Chondrocyte (in vitro differentiated cells): ENCODE data around the gene NRIP2. TPM values are rescaled to one million over a fixed set of nuclear protein-coding genes. Genes with fewer than 3 reads are reported as not detected.
A peak's percentile ranks its signal among the peaks of the same experiment; 100 is the strongest.

Source experiments
- DNase-seq: peaks from one replicate; pipeline ENCODE4 v3.0.0; 2021; ENCODE audit warnings: mixed read lengths, low spot score
- H3K27ac Mint-ChIP-seq: one replicate; pipeline ENCODE4 v1.8.0; 2021; ENCODE audit warnings: mild to moderate bottlenecking, moderate library complexity, mixed read lengths; ENCODE audit not compliant: unreplicated experiment
- H3K27me3 Mint-ChIP-seq: 2 replicates; pipeline ENCODE4 v1.8.0; 2021; ENCODE audit warnings: low read depth, mixed read lengths
- H3K36me3 Mint-ChIP-seq: 2 replicates; pipeline ENCODE4 v1.8.0; 2021; ENCODE audit warnings: low read depth, mixed read lengths
- H3K4me1 Mint-ChIP-seq: 2 replicates; pipeline ENCODE4 v1.8.0; 2021; ENCODE audit warnings: low read depth, mild to moderate bottlenecking, mixed read lengths
- H3K4me3 Mint-ChIP-seq: one replicate; pipeline ENCODE4 v1.8.0; 2021; ENCODE audit warnings: mild to moderate bottlenecking, moderate library complexity, mixed read lengths; ENCODE audit not compliant: unreplicated experiment
- H3K9me3 Mint-ChIP-seq: 2 replicates; pipeline ENCODE4 v1.8.0; 2021; ENCODE audit warnings: low read depth, mixed read lengths
- total RNA-seq: library from RNA; stranded (reverse); gene quantifications from 3 replicates; pipeline ENCODE4 v1.2.1, GENCODE V29; 2021
- TF ChIP-seq, protein P1 (sequence below): fragments of 200-600 bp; sonication (generic); IDR thresholded peaks from 2 replicates; pipeline ENCODE4 v1.5.0; 2021; ENCODE audit warnings: antibody characterized with exemption, mild to moderate bottlenecking, moderate library complexity

NRIP2 gene
- total RNA-seq, 1 donor from 2014 or later, result 0.25 TPM

DNA sequence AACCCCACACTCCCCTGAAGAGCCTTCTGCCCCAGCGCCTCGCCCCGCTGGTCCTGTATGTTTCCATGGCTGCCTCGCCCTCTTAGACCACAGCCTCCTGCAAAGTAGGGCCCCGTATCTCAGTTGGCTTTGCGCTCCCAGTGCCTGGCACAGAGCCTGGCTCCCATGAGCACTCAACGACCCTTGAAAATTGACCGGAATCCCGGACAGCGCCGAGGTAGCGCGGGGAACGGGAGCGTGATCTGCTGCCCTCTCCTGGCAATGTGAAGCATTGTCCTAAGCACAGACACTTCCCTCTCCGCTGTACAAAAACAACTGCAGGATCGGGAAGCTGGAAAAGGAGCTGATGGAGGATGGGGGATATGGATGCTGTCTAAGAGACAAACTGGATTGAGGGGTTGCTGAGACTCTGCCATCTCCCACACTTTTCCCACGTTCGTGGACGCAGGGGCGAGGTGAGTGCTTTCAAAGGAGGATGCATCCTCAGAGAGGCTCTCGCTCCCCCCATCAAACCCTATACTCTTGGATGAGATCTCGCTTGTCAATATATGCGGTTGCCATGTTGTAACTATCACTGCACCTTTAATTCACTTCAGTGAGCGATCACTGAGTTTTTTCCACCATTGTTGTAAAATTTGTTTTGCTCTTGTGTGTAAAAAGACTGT, 50.8 kb downstream of the NRIP2 start:
- H3K27ac Mint-ChIP-seq, result no peak overlapping the region
- peak overlapping the region; percentile 59 for H3K4me3 Mint-ChIP-seq
- H3K36me3 Mint-ChIP-seq, result peaks cover 3% of the 10 kb centered on the region

DNA sequence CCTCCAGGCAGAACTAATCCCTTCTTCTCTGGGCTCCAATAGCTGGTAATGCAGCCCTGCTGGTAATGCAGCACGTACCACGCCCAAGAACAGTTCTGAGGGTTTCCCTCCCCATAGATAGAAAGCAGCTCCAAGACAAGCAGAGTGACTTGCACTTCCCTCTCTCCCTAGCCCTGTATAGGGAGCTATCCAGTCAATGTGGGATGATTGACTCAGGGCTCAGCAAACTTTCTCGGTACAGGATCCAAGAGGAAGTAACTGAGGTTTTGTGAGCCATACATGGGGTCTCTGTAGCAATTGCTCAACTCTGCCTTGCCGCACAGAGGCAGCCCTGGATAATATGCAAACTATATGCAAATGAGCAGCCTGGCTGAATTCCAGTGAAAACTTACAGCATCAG, 55.6 kb downstream of the NRIP2 start:
- Mint-ChIP-seq H3K4me1 (peaks cover 6% of the 10 kb centered on the region), H3K36me3 (no peaks in the 10 kb centered on the region), H3K27me3 (peaks cover 22% of the 10 kb centered on the region), H3K27ac (no peak overlapping the region), H3K4me3 (no peak overlapping the region), H3K9me3 (no peaks in the 10 kb centered on the region)
- TF ChIP-seq, protein P1, sequence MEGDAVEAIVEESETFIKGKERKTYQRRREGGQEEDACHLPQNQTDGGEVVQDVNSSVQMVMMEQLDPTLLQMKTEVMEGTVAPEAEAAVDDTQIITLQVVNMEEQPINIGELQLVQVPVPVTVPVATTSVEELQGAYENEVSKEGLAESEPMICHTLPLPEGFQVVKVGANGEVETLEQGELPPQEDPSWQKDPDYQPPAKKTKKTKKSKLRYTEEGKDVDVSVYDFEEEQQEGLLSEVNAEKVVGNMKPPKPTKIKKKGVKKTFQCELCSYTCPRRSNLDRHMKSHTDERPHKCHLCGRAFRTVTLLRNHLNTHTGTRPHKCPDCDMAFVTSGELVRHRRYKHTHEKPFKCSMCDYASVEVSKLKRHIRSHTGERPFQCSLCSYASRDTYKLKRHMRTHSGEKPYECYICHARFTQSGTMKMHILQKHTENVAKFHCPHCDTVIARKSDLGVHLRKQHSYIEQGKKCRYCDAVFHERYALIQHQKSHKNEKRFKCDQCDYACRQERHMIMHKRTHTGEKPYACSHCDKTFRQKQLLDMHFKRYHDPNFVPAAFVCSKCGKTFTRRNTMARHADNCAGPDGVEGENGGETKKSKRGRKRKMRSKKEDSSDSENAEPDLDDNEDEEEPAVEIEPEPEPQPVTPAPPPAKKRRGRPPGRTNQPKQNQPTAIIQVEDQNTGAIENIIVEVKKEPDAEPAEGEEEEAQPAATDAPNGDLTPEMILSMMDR, result no peak
- no peak for DNase-seq

More for the DNA sequence above, 50.8 kb downstream of the NRIP2 start:
- TF ChIP-seq, protein P1, result peak; percentile 95
- no peak for DNase-seq
- peaks cover 6% of the 10 kb centered on the region for H3K4me1 Mint-ChIP-seq
- H3K27me3 Mint-ChIP-seq, result peaks cover 24% of the 10 kb centered on the region
- H3K9me3 Mint-ChIP-seq, result no peaks in the 10 kb centered on the region

DNA sequence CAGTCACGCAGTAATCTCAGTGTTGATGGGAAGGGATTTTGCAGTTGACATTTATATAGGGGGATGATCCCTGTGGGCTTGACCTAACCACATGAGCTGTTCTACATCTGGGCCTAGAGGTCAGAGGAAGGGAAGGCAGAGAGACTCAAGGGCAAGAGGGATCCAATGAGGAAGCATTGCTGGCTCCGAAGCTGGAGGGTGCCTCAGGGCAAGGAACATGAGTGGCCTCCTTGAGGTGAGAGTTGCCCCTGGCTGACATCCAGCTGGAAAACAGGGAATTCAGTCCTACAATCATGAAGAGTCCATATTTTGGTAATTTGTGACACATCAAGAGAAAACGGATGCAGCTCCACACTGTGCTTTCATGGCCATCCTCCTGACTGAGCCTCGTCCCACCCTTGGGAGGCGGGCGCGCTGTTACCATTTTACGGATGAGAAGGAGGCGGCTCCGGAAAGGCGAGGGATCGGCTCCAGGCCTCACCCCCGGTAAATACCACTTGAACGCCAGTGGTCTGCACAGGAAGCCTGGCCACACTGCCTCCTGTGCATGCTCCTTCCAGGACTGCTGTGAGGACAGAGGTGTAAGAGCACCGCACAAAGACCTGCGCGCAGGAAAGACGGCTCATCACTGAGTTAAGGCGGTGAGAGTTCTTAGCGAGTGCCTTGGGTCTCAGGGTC, 58.6 kb downstream of the NRIP2 start:
- TF ChIP-seq, protein P1, result no peak
- Mint-ChIP-seq H3K4me3 (no peak overlapping the region), H3K36me3 (peaks cover 3% of the 10 kb centered on the region), H3K27me3 (peaks cover 25% of the 10 kb centered on the region), H3K4me1 (no peaks in the 10 kb centered on the region), H3K27ac (no peak overlapping the region), H3K9me3 (no peaks in the 10 kb centered on the region)
- DNase-seq, result no peak

DNA sequence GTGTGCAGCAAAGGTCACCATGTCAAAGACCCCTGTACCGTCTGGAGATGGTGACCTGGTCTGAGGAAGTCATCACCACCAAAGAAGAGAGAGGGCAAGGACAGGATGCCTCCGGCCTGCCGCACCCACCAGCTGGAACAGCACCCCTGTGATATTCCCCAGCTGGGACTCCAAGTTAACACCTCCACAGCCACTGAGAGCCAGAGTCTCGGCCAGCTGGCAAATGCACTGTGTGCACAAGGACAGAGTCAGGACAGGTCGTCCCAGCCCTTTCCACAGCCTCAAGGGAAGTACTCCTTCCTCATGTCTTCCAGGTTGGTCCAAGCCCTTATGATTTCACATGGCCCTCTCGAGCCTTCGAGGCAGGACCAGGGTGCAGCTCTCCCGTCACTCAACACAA, 59.4 kb downstream of the NRIP2 start:
- peaks cover 5% of the 10 kb centered on the region for H3K36me3 Mint-ChIP-seq
- peaks cover 3% of the 10 kb centered on the region for H3K9me3 Mint-ChIP-seq
- peaks cover 27% of the 10 kb centered on the region for H3K27me3 Mint-ChIP-seq
- no peaks in the 10 kb centered on the region for H3K4me1 Mint-ChIP-seq
- H3K27ac Mint-ChIP-seq, result no peak overlapping the region
- no peak for DNase-seq
- TF ChIP-seq, protein P1, result no peak
- no peak overlapping the region for H3K4me3 Mint-ChIP-seq

Other genes with a start within 250 kb of the NRIP2 start
- 47.5 to 56.9 TPM (median 56.2 TPM) in 3 replicates for gene FKBP4, start 40.1 kb downstream of the NRIP2 start, total RNA-seq
- gene ITFG2, start 22.4 kb downstream of the NRIP2 start, total RNA-seq, result 17.9 to 27.4 TPM (median 24.0 TPM) in 3 replicates
- not detected in 3 replicates for gene TEX52, start 22.0 kb upstream of the NRIP2 start, total RNA-seq
- 13.1 to 17.6 TPM (median 15.2 TPM) in 3 replicates for gene FOXM1, start 42.1 kb upstream of the NRIP2 start, total RNA-seq
- 18.8 to 23.4 TPM (median 23.4 TPM) in 3 replicates for gene RHNO1, start 42.2 kb upstream of the NRIP2 start, total RNA-seq
- 27.1 to 30.7 TPM (median 30.6 TPM) in 3 replicates for gene TULP3, start 55.9 kb upstream of the NRIP2 start, total RNA-seq
- gene TEAD4, start 124.4 kb upstream of the NRIP2 start, total RNA-seq, result 24.1 to 26.0 TPM (median 24.9 TPM) in 3 replicates
- 50.4 to 98.1 TPM (median 54.4 TPM) in 3 replicates for gene TSPAN9, start 242.3 kb upstream of the NRIP2 start, total RNA-seq